EL (cell line): ENCODE data around the gene FRMD4A.
A peak's percentile ranks its signal among the peaks of the same experiment; 100 is the strongest.
"Not testable (repeated sequence)": the region's sequence is repeated elsewhere in the genome, so short reads cannot be mapped to it uniquely, and the experiment has no call there.

Source experiments
- DNase-seq: peaks from one replicate; pipeline ENCODE4 v3.0.0-alpha.2; 2016

FRMD4A gene

GRCh38 chr10:13770760-13771493 lies 559.8 kb downstream of the FRMD4A start:
- no peak for DNase-seq

- DNase-seq = peak; percentile 98
Observed at GRCh38 chr10:13769946-13770345, 560.8 kb downstream of the FRMD4A start.

GRCh38 chr10:13767676-13768178 lies 563.0 kb downstream of the FRMD4A start:
- DNase-seq = no peak

GRCh38 chr10:13767148-13767547 lies 563.6 kb downstream of the FRMD4A start:
- DNase-seq = not testable (repeated sequence)

GRCh38 chr10:13765641-13766341 lies 564.9 kb downstream of the FRMD4A start:
- DNase-seq = no peak

- DNase-seq = no peak
Observed at GRCh38 chr10:13761490-13762091, 569.1 kb downstream of the FRMD4A start.

DNA sequence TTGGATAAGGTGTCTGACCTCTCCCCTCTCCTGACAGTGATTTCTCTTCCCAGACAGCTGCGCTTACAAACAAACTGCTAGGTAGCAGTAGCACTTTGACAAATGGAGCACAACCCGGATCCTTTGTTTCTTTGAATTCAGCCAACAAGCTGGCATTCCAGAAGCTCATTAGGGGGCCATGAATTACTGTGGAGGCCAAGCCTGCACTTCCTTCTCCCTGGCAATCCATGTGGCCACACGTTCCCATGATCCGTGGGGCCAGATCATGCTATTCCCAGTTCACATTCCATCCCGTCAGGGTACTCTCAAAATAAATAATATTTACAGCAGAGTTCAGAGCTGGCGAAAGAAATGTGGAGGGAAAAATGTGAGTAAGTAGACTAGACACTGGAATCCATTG lies 571.6 kb downstream of the FRMD4A start:
- DNase-seq = no peak

DNA sequence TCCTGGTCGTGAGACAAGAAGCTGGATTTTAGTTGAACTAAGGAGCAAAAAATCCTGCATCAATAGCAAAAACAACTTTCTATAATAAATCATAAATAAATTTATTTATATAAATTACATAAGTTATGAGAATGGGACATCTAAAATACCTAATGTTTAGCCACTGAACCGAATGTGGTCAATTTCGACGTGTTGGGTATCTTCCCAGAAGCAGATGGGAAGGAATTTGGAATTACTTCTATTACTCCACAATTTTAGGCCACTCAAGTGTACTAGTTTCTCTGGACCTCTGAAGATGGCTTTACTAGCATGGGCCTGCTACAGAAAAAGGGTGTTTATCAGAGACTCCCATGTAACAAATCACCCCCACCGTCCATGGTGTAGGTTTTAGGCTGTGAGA lies 572.0 kb downstream of the FRMD4A start:
- DNase-seq = no peak

GRCh38 chr10:13758312-13758711 lies 572.4 kb downstream of the FRMD4A start:
- DNase-seq = peak; percentile 71

GRCh38 chr10:13754277-13754676 lies 576.4 kb downstream of the FRMD4A start:
- DNase-seq = no peak

- no peak for DNase-seq
Observed at GRCh38 chr10:13751191-13751764, 579.4 kb downstream of the FRMD4A start.

DNA sequence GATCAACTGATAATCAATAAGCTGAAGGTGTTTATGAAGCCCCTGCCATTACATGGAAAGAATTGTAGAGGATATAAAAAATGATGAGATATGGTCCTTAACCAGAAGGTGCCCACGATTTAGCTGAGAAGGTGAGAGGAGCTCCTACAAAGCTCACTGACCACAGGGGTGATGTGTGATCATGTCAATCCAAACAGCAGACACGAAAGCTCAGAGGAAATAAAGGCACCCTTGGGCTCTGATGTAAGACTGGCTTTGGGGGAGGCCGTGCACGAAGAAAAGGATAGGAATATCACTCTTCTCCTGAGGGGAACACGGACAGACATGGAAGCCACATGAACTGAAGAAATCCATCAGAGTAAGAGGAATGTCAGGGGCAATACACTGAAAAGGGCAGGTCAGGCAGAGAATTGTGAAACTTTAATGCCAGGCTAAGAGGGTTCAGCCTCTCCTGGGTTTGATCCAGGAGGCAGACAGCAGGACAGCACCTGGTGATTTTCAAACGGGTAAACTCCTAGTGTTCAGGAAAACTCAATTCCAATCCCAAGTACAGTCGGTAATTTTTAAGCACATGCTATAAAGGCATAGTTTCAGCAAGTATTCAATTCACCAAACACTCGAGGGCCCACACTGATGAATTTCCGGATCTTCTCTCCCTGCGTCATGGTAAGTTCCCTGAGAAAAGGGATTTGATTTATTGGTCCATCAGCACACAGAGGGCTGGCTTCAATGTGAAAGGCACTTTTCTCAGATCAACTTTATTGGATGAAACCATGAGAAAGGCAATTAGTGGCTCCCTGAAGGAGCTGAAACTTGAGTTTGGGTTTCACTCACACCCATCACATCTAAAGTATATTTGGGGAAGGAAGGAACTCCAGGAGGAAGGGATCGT lies 580.2 kb downstream of the FRMD4A start:
- DNase-seq = no peak

DNA sequence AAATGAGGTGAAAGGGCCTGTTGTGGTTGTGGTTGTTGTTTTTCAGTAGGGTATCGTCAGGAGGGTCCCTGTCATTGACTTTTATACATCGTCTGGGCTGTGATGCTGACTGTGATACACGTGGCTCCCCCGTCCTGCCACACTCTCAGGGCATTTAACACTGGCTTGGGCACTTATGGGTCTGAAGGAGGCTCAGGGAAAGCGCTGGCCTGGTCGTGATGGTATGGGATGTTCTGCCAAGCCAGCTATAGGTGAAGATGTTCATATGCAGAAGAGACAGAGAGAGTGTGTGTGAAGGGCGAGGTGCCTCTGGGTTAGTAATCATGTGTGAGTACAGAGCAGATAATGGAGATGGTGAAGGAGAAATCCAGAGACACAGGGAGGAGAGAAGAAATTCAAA lies 585.5 kb downstream of the FRMD4A start:
- no peak for DNase-seq

- DNase-seq = no peak
Observed at GRCh38 chr10:13743963-13744362, 586.8 kb downstream of the FRMD4A start.

DNA sequence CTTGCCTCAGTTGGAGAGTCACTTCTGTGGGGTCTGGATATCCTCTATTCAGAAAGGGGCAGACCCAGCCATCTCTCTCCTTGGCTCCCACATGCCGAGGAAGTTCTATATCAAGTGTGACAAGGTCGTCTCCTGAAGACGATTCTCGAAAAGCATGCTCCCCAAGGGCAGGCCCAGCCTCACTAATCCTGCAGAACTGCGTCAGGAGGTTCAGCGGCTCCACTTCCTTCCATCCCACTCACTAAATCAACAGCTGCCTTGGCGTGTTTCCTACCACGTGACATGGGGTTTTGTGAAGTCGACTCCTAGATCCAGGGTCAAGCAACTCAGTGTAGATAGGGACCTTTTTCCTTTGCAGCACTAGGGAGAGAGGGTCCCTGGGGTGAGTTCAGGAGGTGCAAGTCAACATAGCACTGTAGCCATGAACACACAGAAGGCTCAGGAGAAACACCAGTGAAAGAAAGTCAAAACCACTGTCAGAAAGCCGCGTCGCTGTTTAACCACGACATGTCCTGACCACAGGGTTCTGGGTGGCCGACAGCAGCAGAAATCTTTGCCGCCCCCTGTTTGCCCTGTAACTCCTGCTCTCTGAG lies 587.5 kb downstream of the FRMD4A start:
- no peak for DNase-seq

DNA sequence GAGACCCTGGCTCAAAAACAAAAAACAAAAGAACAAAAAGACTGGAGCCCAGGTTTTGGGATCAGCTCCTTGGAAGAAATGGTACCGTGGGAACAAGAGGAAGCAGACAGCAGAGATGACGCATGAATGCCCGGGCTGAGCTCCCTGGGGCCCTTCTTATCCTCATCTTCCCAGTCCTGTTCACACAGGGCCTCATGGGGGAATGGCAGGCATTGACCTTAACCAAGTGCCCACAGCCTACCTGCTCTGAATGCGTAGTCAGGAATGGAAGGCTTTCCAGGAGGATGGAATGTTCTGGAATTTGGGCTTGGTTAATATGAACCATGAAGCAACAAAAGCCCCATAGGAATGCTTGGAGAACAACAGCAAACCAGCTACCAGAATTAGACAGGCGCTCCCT lies 589.3 kb downstream of the FRMD4A start:
- no peak for DNase-seq

GRCh38 chr10:13740461-13740860 lies 590.3 kb downstream of the FRMD4A start:
- no peak for DNase-seq

GRCh38 chr10:13739183-13739582 lies 591.5 kb downstream of the FRMD4A start:
- no peak for DNase-seq

- no peak for DNase-seq
Observed at GRCh38 chr10:13736506-13736905, 594.2 kb downstream of the FRMD4A start.

DNA sequence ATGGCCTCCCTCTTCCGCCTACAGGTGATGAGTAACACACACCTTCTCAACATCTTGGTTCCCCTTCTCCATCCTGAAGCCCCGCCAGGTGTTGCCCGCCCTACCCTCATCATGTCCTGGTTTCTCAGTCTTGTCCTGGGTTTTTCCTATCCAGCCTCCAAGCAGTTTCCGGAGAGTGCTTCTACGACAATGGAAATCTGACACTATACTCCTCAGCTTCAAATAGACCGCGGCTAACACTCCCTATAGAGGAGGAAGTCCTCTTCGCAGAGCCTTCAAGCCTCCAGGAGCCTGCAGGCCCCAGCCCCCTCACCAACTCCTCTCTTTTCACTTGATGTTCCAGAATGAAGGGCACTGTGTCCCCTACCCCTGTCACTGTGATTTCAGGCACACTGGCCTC lies 596.6 kb downstream of the FRMD4A start:
- DNase-seq = no peak

GRCh38 chr10:13733071-13733470 lies 597.7 kb downstream of the FRMD4A start:
- DNase-seq = no peak

DNA sequence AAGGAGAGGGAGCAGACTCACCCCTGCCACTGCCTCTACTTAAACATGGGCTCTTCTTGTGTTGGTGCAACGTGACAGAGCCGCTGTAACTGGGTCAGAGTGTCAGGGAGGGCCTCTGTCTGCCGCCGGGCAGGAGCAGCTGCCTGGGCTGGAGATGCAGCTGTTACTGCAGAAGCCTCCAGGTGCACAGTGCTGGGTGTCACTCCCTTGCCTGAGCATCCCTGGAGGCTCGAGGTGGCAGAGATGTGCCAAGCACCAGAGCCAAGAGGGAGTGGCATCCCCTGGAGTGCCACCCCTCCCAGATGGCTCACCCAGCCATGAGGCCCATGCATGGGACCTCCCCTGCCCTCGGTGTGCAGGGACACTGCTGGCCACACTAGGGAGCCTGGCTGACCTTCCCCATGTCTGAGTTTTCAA lies 598.3 kb downstream of the FRMD4A start:
- no peak for DNase-seq
